Measurements from ENCODE around the gene CALR. TPM values are rescaled to one million over a fixed set of nuclear protein-coding genes. Genes with fewer than 3 reads are reported as not detected.

Gene CALR
- total RNA-seq, 1 experiment from 2014 or later: 1,088 TPM

DNA sequence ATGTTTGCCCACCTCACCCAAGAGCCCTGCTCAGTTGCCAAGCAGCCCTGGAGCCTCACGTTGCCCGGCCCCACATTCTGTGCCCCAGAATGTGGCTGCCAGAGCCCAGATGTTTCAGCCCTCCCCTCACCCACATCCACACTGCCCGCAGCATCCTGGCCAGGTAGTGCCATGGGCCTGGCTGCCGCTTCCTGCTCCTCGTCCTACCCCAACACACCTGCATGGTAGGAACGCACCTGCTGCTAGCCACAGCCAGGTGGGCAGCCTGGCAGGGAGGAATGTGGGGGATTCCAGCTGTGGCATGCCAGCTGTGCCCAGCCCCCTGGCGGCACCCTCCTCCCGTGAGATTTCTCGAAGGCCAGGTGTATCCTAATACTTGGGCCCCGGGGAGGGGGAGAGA lies 49.4 kb downstream of the CALR start:
- peaks cover 9% of the 10 kb centered on the region for H3K4me1 Mint-ChIP-seq
- ATAC-seq: no peak
- H3K9me3 Mint-ChIP-seq: no peaks in the 10 kb centered on the region
- ChIA-PET POLR2A (no interaction called here), CTCF (no interaction called here)
- TF ChIP-seq GRHL2 (CRISPR knock-in tag; IDR thresholded peaks at IDR 0.05; ENCODE audit: insufficient replicate concordance, severe bottlenecking) (no peak), RELA (CRISPR knock-in tag; IDR thresholded peaks at IDR 0.05; ENCODE audit: borderline replicate concordance) (no peak), SMAD3 (CRISPR knock-in tag; IDR thresholded peaks at IDR 0.05; ENCODE audit: borderline replicate concordance) (no peak), E2F5 (CRISPR knock-in tag; IDR thresholded peaks at IDR 0.05) (no peak), ZNF425 (CRISPR knock-in tag; conservative IDR thresholded peaks at IDR 0.05) (no peak), STAT6 (CRISPR knock-in tag; conservative IDR thresholded peaks at IDR 0.05; ENCODE audit: low read depth) (no peak), FOXJ3 (CRISPR knock-in tag; IDR thresholded peaks at IDR 0.05; ENCODE audit: borderline replicate concordance) (no peak), FOXP1 (CRISPR knock-in tag; IDR thresholded peaks at IDR 0.05; ENCODE audit: borderline replicate concordance) (no peak), MXD4 (CRISPR knock-in tag; IDR thresholded peaks at IDR 0.05; ENCODE audit: borderline replicate concordance) (no peak), EMX1 (CRISPR knock-in tag; IDR thresholded peaks at IDR 0.05) (no peak), GTF2I (CRISPR knock-in tag; conservative IDR thresholded peaks at IDR 0.05) (no peak), TCF7 (CRISPR knock-in tag; IDR thresholded peaks at IDR 0.05; ENCODE audit: low read depth) (no peak), CREB1 (CRISPR knock-in tag; IDR thresholded peaks at IDR 0.05) (no peak), ZNF121 (CRISPR knock-in tag; IDR thresholded peaks at IDR 0.05) (no peak), USF2 (CRISPR knock-in tag; IDR thresholded peaks at IDR 0.05) (no peak)
- TF ChIP-seq, protein P1, sequence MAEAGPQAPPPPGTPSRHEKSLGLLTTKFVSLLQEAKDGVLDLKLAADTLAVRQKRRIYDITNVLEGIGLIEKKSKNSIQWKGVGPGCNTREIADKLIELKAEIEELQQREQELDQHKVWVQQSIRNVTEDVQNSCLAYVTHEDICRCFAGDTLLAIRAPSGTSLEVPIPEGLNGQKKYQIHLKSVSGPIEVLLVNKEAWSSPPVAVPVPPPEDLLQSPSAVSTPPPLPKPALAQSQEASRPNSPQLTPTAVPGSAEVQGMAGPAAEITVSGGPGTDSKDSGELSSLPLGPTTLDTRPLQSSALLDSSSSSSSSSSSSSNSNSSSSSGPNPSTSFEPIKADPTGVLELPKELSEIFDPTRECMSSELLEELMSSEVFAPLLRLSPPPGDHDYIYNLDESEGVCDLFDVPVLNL (CRISPR knock-in tag; IDR thresholded peaks at IDR 0.05; ENCODE audit: borderline replicate concordance, low read depth): no peak
- H3K27me3 Mint-ChIP-seq (ENCODE audit: low read depth): peaks cover 55% of the 10 kb centered on the region
- no peaks in the 10 kb centered on the region for H3K36me3 Mint-ChIP-seq
- DNase-seq (ENCODE audit: low spot score): no peak
- no peak overlapping the region for H3K4me3 Mint-ChIP-seq
- H3K27ac Mint-ChIP-seq: no peak overlapping the region

DNA sequence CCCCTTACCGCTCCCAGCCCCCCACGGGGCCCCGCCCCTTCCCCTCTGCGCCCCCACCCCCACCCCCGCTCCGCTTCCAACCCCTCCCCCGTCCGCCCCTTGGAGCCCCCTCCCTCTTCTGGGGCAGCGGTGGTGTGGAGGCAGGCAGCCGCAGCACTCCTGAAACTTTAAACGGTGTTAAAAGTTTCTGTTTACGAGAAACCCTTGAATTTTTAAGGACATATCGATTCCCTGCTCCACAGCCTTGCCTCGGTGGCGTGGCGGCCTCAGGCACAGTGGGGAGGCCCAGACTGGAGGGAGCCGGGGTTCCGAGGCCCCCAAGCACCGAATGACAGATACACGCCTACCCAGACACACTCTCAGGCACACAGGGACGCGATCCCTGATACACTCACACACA lies 52.0 kb downstream of the CALR start:
- Mint-ChIP-seq H3K27ac (no peak overlapping the region), H3K27me3 (ENCODE audit: low read depth) (peaks cover 72% of the 10 kb centered on the region), H3K4me3 (no peak overlapping the region; the same call in 1 of the 2 replicates), H3K4me1 (peaks cover 9% of the 10 kb centered on the region), H3K9me3 (no peaks in the 10 kb centered on the region), H3K36me3 (peaks cover 3% of the 10 kb centered on the region; the same call in 1 of the 2 replicates)
- TF ChIP-seq ESRRA (CRISPR knock-in tag; IDR thresholded peaks at IDR 0.05; ENCODE audit: borderline replicate concordance): no peak
- ATAC-seq (peak; percentile 19; the same call in 1 of the 2 replicates), DNase-seq (ENCODE audit: low spot score) (no peak)
- CTCF ChIA-PET: interaction anchor here (0.6 to 1.4 kb wide), 2 partner anchors 71 to 111 kb away, joined by 3 read pairs; no protein-coding TSS in a partner anchor
- POLR2A ChIA-PET: interaction anchor here (0.7 kb wide), 1 partner anchor 32 kb away, joined by 6 read pairs; no protein-coding TSS in a partner anchor
